Mesendoderm (in vitro differentiated cells): ENCODE data around the gene SLC5A12.

ENCODE experiments used
- DNase-seq: peaks from one replicate; pipeline ENCODE4 v3.0.0; 2013
- H2AK5ac ChIP-seq: 2 replicates; pipeline ENCODE4 v1.6.1; 2013; ENCODE audit warnings: low read length, inconsistent platforms
- H2BK120ac ChIP-seq: 2 replicates; pipeline ENCODE4 v1.6.1; 2013; ENCODE audit warnings: low read depth, mild to moderate bottlenecking, low read length, moderate library complexity, mixed read lengths
- H2BK15ac ChIP-seq: replicated peaks from 2 replicates; pipeline ENCODE4 v1.6.1; 2013; ENCODE audit warnings: low read depth, mild to moderate bottlenecking, moderate library complexity
- H2BK5ac ChIP-seq: 2 replicates; pipeline ENCODE4 v1.6.1; 2013; ENCODE audit warnings: low read length, inconsistent platforms
- H3K18ac ChIP-seq: 2 replicates; pipeline ENCODE4 v1.6.1; 2013; ENCODE audit warnings: mild to moderate bottlenecking, low read length, mixed read lengths
- H3K23ac ChIP-seq: one replicate; pipeline ENCODE4 v1.6.1; 2013; ENCODE audit warnings: low read length
- H3K27ac ChIP-seq: 2 replicates; pipeline ENCODE4 v1.5.1; 2013; ENCODE audit warnings: low read depth, mild to moderate bottlenecking, inconsistent platforms, low read length, moderate library complexity
- H3K27me3 ChIP-seq: 2 replicates; pipeline ENCODE4 v1.6.1; 2013; ENCODE audit warnings: low read length, control low read depth, mild to moderate bottlenecking, inconsistent platforms; ENCODE audit not compliant: insufficient read depth, poor library complexity
- H3K36me3 ChIP-seq: 2 replicates; pipeline ENCODE4 v1.6.1; 2013; ENCODE audit warnings: low read length, inconsistent platforms; ENCODE audit not compliant: control insufficient read depth, insufficient read depth
- H3K4ac ChIP-seq: one replicate; pipeline ENCODE4 v1.6.1; 2013; ENCODE audit warnings: low read depth, mild to moderate bottlenecking, low read length, moderate library complexity
- H3K4me1 ChIP-seq: 2 replicates; pipeline ENCODE4 v1.6.1; 2013; ENCODE audit warnings: low read depth, low read length, inconsistent platforms; ENCODE audit not compliant: control insufficient read depth
- H3K4me2 ChIP-seq: 2 replicates; pipeline ENCODE4 v1.6.1; 2013; ENCODE audit warnings: low read length
- H3K4me3 ChIP-seq: 2 replicates; pipeline ENCODE4 v1.5.1; 2013; ENCODE audit warnings: mild to moderate bottlenecking, low read length
- H3K56ac ChIP-seq: one replicate; pipeline ENCODE4 v1.6.1; 2013; ENCODE audit warnings: low read length
- H3K79me1 ChIP-seq: 2 replicates; pipeline ENCODE4 v1.6.1; 2013; ENCODE audit warnings: low read length, inconsistent platforms
- H3K79me2 ChIP-seq: 2 replicates; pipeline ENCODE4 v1.6.1; 2013; ENCODE audit warnings: mild to moderate bottlenecking, low read length; ENCODE audit not compliant: control insufficient read depth, insufficient read depth
- H3K9ac ChIP-seq: 2 replicates; pipeline ENCODE4 v1.6.1; 2013; ENCODE audit warnings: low read length, inconsistent platforms
- H4K5ac ChIP-seq: one replicate; pipeline ENCODE4 v1.6.1; 2013; ENCODE audit warnings: low read length
- H4K8ac ChIP-seq: one replicate; pipeline ENCODE4 v1.6.1; 2013; ENCODE audit warnings: low read depth, mild to moderate bottlenecking, control low read depth, low read length, moderate library complexity
- WGBS: extraction: QIAGEN DNeasy Blood & Tissue Kit; methylation state at CpG from one replicate; pipeline ENCODE4 v1.1.7; 2013; ENCODE audit warnings: low lambda C conversion rate, missing lambda C conversion rate; ENCODE audit not compliant: insufficient coverage; ENCODE audit errors: extremely low coverage; 5-methylcytosine and 5-hydroxymethylcytosine counted together

The SLC5A12 gene

GRCh38 chr11:26703411-26704191 is 18.3 kb downstream of the SLC5A12 start:
- Histone ChIP-seq H3K4me2 (no peak overlapping the region), H3K23ac (no peak overlapping the region), H3K79me1 (no peaks in the 10 kb centered on the region), H2AK5ac (no peak overlapping the region), H4K8ac (no peak overlapping the region), H2BK120ac (no peak overlapping the region), H2BK15ac (no peak overlapping the region), H3K27ac (no peak overlapping the region), H2BK5ac (no peak overlapping the region), H3K79me2 (no peaks in the 10 kb centered on the region), H3K4me3 (no peak overlapping the region), H3K18ac (peak overlapping the region; percentile 51), H3K9ac (no peak overlapping the region), H3K27me3 (no peaks in the 10 kb centered on the region), H3K36me3 (no peaks in the 10 kb centered on the region), H3K4ac (no peak overlapping the region), H4K5ac (no peak overlapping the region), H3K56ac (no peak overlapping the region), H3K4me1 (no peaks in the 10 kb centered on the region)
- DNase-seq, result peak; percentile 62
- WGBS, result no CpG with 5 or more reads among the region's 5 CpGs

DNA sequence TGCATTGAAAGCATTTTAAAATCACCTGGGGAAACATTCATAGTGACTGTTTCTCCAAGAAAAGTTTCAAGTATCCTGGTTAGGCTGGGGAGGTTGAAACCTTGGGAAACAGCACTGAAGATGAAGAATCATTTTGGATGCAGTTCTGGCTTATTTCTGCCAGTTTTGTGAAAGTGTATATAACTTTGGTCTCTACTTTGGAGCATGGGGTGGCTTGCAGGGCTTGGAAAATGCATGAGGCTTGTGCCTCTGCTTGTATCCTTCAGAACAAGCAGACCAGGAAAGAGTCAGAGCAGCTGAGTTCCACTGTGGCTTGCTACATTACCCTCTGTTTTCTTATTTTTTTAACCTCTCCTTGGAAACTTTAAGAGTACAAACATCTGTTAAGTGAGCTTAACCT is 19.5 kb downstream of the SLC5A12 start:
- no peak overlapping the region for H4K8ac ChIP-seq
- no peak overlapping the region for H3K56ac ChIP-seq
- no peak overlapping the region for H3K27ac ChIP-seq
- no peak overlapping the region for H2BK5ac ChIP-seq
- H3K9ac ChIP-seq, result no peak overlapping the region
- H4K5ac ChIP-seq, result no peak overlapping the region
- DNase-seq, result no peak
- H3K27me3 ChIP-seq, result no peaks in the 10 kb centered on the region
- H3K18ac ChIP-seq, result peak overlapping the region; percentile 68
- no peak overlapping the region for H3K4me3 ChIP-seq
- peak overlapping the region; percentile 9 for H2BK120ac ChIP-seq
- no peaks in the 10 kb centered on the region for H3K36me3 ChIP-seq
- no peaks in the 10 kb centered on the region for H3K79me2 ChIP-seq
- no peak overlapping the region for H3K23ac ChIP-seq
- H3K4me2 ChIP-seq, result no peak overlapping the region
- H2BK15ac ChIP-seq, result peak overlapping the region; percentile 88
- no peak overlapping the region for H2AK5ac ChIP-seq
- H3K79me1 ChIP-seq, result no peaks in the 10 kb centered on the region
- H3K4ac ChIP-seq, result peak overlapping the region; percentile 16
- H3K4me1 ChIP-seq, result no peaks in the 10 kb centered on the region

DNA sequence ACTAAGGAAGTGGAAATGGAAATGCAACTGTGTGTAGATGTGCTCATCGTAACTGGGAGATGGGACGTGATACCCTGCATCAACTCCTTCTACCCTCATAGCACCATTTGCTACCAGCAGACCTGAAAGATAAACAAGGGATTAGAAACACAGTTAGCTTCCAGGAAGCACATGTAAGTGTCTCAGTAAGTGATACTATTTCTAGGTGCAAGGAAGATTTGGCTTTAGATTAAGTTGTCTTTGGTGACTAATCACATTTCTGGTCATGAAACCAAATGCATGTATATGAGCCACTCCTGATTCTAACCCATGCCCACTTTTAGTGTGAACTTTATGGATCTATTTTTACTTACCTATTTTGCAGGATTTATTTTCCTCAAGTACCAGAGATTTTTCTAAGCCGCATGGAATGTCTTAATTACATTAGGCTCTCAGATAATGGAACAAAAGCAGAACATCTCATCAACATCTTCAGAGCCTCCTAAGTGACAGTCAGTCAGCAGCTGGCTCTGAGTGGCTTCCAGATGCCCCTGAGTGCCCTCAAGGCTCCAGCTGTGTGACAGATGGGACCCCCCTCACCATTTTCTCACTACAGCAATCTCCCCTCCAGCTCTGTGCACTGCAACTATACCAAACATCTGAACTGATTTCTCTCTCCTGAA is 21.2 kb downstream of the SLC5A12 start:
- Histone ChIP-seq H2BK5ac (no peak overlapping the region), H3K79me1 (no peaks in the 10 kb centered on the region), H3K18ac (no peak overlapping the region), H2AK5ac (no peak overlapping the region), H3K79me2 (no peaks in the 10 kb centered on the region), H3K4me3 (no peak overlapping the region), H3K4me2 (no peak overlapping the region), H3K56ac (no peak overlapping the region), H3K27ac (no peak overlapping the region), H3K23ac (no peak overlapping the region), H3K4ac (no peak overlapping the region), H3K27me3 (no peaks in the 10 kb centered on the region), H4K8ac (no peak overlapping the region), H2BK120ac (no peak overlapping the region), H3K9ac (no peak overlapping the region), H3K4me1 (no peaks in the 10 kb centered on the region), H2BK15ac (no peak overlapping the region), H3K36me3 (no peaks in the 10 kb centered on the region), H4K5ac (no peak overlapping the region)
- no CpG with 5 or more reads among the region's 3 CpGs for WGBS
- DNase-seq, result peak; percentile 93

GRCh38 chr11:26698224-26698623 is 23.6 kb downstream of the SLC5A12 start:
- Histone ChIP-seq H3K36me3 (no peaks in the 10 kb centered on the region), H4K8ac (no peak overlapping the region), H3K27ac (no peak overlapping the region), H3K27me3 (no peaks in the 10 kb centered on the region), H3K4me3 (no peak overlapping the region), H3K4ac (no peak overlapping the region), H2BK5ac (no peak overlapping the region), H2BK120ac (no peak overlapping the region), H3K18ac (peak overlapping the region; percentile 68), H3K9ac (no peak overlapping the region), H2BK15ac (no peak overlapping the region), H3K23ac (no peak overlapping the region), H3K79me1 (no peaks in the 10 kb centered on the region), H3K4me2 (no peak overlapping the region), H3K79me2 (no peaks in the 10 kb centered on the region), H3K56ac (no peak overlapping the region), H4K5ac (no peak overlapping the region), H2AK5ac (no peak overlapping the region), H3K4me1 (no peaks in the 10 kb centered on the region)
- no peak for DNase-seq
- no CpG with 5 or more reads among the region's 2 CpGs for WGBS

DNA sequence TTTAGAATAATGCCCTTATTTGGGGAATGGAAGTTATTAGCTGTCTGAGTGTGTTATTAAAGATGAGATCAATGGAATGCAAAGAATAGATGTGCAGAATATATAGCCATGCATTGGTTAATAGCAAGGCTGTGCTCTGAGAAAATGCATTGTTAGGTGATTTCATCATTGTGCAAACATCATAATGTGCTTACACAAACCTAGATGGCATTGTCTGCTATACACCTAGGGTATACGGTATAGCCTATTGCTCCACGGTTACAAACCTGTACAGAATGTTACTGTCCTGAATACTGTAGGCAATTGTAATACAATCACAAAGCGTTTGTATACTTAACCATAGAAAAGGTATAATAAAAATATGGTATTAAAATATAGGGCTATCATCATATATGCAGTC is 25.5 kb downstream of the SLC5A12 start:
- no peaks in the 10 kb centered on the region for H3K4me1 ChIP-seq
- H3K79me2 ChIP-seq, result no peaks in the 10 kb centered on the region
- no peak overlapping the region for H3K4me2 ChIP-seq
- no peak overlapping the region for H3K27ac ChIP-seq
- no peak overlapping the region for H3K56ac ChIP-seq
- no peaks in the 10 kb centered on the region for H3K36me3 ChIP-seq
- H3K27me3 ChIP-seq, result no peaks in the 10 kb centered on the region
- H3K79me1 ChIP-seq, result no peaks in the 10 kb centered on the region
- no peak overlapping the region for H2BK120ac ChIP-seq
- no peak overlapping the region for H3K4me3 ChIP-seq
- H4K8ac ChIP-seq, result no peak overlapping the region
- H2BK5ac ChIP-seq, result no peak overlapping the region
- H3K23ac ChIP-seq, result no peak overlapping the region
- no peak overlapping the region for H3K4ac ChIP-seq
- DNase-seq, result no peak
- no peak overlapping the region for H4K5ac ChIP-seq
- no peak overlapping the region for H2AK5ac ChIP-seq
- H2BK15ac ChIP-seq, result no peak overlapping the region
- no CpG with 5 or more reads among the region's 3 CpGs for whole genome bisulfite sequencing
- no peak overlapping the region for H3K9ac ChIP-seq
- no peak overlapping the region for H3K18ac ChIP-seq
